Erythroblast (primary cell): ENCODE measurements around the gene OPN4.

ENCODE experiments used
- GATA1 ChIP-seq: IDR thresholded peaks from 2 replicates; pipeline ENCODE4 v1.6.1; 2011; ENCODE audit warnings: low read depth, mild to moderate bottlenecking, control low read depth, low read length, moderate library complexity
- POLR2A ChIP-seq: IDR thresholded peaks from 2 replicates; pipeline ENCODE4 v1.6.1; 2011; ENCODE audit warnings: mild to moderate bottlenecking, low read length

DNA sequence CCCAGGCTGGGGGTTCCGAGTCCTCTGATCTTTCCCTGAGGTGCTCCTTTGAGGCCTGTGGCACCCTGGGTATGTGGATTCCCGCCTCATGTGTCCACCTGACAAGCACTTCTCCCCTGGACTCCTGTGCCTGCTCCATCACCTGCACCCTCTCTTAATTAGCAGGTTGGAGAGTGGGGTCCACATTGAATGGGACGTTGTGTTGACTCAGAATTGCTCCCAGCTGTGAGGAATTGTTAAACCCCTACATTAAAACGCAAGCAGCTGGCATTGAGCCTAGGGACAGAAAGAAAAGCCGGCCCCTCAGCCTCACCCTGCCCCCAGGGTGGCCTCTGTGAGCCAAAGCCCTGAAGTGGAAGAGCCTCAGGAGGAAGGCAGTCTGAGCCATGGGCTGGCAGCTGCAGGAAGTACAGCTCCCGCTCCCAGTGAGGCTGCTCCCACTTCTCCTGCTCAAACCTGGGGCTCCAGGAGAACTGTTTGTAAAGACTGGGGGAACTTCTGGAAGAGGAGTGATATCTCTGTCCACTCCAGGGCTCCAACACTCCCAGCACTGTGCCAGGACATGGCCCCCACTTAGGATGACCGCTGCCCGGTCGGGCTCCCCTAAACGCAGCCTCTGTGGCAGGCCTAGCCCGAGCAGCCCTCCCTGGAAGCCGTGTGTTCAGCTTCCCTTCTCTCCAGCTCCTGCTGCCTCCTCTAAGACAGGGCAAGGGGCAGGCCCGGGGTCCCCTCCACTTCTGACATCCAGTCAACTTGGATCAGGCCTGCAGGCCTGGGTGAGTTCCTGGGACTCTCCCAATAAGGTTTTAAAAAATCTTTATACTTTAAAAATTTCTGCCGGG is 1.8 kb upstream of the OPN4 start:
- TF ChIP-seq POLR2A (no peak), GATA1 (no peak)
